ENCODE data around the gene PSMB2.

The PSMB2 gene

DNA sequence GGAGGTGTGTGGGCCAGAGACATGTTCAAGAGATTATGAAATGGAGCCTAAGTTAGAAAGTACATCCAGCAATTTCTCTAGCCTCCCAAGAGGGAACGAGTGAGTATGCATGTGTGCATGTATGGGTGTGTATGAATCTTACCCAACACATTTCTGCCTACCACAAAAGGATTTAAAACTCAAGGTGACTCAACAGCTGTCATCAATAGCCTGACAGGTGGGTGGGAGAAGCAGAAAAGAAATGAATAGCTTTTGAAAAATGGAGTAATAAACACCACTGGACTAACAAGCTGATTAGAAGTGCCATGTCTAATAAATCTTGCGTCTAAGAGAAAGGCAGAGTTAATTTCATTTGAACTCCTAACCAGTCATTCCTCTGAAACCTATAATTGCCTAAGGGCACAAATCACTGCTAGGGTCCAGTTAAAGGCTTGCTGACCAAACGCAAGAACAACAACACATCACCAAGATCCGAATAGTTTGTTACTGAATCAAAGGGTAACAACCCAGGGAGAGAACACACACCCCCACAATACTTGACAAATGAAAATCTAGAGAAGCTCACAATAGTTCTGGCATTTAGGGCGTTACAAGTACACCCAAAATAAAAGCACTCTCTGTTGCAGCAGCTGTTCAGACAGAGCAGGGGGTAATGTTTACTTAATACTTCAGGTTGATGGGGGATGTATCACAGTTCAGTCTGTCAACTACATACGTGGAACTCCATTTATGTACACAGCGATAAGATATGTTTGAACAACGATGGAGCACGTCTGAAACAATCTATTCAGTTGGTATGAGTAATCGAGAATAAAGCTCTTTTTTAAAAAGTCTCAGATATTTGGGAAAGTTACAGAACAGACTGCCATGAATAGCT is 85.5 kb downstream of the PSMB2 start:
- no peak for DNase-seq

DNA sequence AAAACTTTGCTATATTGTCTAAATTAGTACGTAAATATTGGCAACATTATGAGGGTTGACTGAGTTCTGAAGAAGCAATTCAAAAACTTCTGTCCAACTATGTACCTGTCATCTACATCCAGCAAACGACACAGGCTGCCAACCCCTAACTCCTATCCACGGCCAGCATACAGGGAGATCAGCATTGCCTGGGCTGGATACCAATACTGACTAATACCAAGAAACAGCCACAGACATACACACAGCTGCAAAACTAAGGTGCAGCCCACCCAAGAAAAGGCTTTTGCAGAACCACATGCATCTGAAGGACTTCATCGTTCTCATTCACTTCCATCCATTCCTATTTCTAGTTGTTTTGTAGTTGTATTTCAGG is 86.1 kb downstream of the PSMB2 start:
- DNase-seq, result no peak

DNA sequence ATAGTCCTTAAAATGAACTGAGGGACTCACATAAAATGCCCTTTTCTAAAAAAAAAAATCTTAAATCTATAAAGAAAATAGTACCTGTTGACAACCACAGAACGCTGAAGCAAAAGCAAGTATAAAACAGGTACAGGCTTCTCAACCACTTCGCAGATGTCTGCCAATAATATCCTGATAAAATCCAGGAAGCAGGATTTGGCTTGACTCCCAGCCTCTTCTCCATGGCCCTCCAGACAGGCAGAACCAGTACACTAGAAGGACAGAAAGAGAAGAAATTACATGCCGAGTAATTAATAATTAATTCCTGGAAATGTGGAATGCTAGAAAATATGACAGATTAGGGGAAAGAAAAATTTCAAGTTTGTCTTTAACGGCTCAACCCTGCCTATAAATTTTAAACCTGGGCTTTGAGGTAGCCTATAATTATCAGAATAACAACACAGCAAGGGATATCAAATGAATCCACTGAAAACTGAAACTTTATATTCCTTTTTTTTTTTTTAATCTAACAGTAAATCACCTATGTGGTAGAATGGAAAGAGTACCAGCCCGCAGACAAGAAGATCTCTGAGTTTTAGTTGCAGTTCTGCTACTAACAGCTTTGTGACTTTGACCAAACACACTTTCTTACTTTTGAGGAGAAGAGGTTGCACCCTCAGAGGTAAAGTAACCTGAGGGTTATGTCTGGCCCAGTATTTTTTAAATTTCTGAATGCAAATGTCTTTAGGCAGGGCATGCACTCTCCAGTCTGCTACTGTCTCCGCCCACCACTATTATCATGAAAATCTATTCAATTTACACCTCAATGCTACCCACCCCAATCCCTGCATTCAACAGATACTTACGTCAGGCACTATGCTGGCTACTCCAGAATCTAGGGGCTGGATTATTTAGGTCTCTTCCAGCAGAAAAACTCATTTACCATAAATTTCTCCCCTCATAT is 86.8 kb downstream of the PSMB2 start:
- DNase-seq, result no peak

DNA sequence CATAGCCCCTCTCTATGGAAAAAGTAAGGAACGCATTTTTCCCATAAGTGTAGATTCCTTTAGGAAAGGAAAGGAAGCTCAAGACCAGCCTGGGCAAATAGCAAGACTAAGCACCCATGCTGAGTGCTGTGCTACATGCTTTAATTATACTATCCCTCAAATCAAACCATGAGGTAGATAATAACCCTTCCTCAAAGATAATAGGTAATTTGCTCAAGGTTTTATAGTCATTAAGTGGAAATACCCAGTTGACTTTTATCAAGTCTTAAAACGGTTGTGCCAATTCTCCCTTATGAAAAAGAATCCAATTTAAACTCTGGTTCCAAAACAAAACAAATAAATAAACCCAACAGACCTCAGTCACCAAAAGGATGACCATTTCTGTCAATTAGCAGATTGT is 87.5 kb downstream of the PSMB2 start:
- DNase-seq, result no peak
